Thyroid gland (tissue), 4 donors: ENCODE results near the gene CTBS.

ENCODE experiments used
- POLR2A ChIP-seq, 2 donors: fragments of 450-650 bp; IDR thresholded peaks; one replicate each; pipeline ENCODE4 v1.6.1; 2017; ENCODE audit warnings: antibody characterized with exemption in 2 of 2, mild to moderate bottlenecking in 2 of 2, moderate library complexity in 1 of 2
- TF ChIP-seq, protein P1 (sequence below), 6 experiments: fragments of 200-600 bp in 3 of 6; fragments of 450-650 bp in 3 of 6; sonication (generic) in 3 of 6; IDR thresholded peaks; one replicate each; pipeline ENCODE4 v1.5.1; 2016 to 2019; ENCODE audit warnings: antibody characterized with exemption in 6 of 6, mild to moderate bottlenecking in 2 of 6, inconsistent platforms in 1 of 6, moderate library complexity in 1 of 6

DNA sequence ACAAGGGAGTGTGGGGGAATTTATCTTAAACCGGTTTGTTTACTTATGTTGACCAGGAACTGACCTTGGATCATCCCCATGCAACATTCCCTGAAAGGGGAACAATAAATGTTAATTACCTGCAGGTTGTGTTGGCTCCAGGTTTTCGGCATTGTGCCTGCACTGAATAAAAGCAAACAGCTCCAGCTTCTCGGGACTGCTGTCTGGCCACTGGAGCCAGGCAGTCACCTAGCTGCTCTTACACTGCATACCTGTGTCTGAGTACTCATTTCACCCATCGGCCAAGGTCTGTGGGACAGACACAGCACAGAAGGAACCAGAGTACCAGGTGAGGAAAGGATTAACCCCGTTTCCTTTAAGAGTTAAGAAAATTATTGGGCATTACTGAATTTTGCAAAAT is 32.7 kb upstream of the CTBS start:
- TF ChIP-seq, protein P1, sequence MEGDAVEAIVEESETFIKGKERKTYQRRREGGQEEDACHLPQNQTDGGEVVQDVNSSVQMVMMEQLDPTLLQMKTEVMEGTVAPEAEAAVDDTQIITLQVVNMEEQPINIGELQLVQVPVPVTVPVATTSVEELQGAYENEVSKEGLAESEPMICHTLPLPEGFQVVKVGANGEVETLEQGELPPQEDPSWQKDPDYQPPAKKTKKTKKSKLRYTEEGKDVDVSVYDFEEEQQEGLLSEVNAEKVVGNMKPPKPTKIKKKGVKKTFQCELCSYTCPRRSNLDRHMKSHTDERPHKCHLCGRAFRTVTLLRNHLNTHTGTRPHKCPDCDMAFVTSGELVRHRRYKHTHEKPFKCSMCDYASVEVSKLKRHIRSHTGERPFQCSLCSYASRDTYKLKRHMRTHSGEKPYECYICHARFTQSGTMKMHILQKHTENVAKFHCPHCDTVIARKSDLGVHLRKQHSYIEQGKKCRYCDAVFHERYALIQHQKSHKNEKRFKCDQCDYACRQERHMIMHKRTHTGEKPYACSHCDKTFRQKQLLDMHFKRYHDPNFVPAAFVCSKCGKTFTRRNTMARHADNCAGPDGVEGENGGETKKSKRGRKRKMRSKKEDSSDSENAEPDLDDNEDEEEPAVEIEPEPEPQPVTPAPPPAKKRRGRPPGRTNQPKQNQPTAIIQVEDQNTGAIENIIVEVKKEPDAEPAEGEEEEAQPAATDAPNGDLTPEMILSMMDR (IDR thresholded peaks at IDR 0.05) = no peak
- TF ChIP-seq POLR2A (IDR thresholded peaks at IDR 0.05) = no peak
